ENCODE measurements around the gene RAMP1.
"Not testable (repeated sequence)": the region's sequence is repeated elsewhere in the genome, so short reads cannot be mapped to it uniquely, and the experiment has no call there.

Gene RAMP1

GRCh38 chr2:237841051-237841450, 18.4 kb upstream of the RAMP1 start:
- Mint-ChIP-seq H3K27me3 (ENCODE audit: low read depth) (peaks cover 4% of the 10 kb centered on the region), H3K4me1 (no peaks in the 10 kb centered on the region), H3K27ac (no peak overlapping the region), H3K36me3 (ENCODE audit: low read depth) (no peaks in the 10 kb centered on the region), H3K9me3 (peaks cover 16% of the 10 kb centered on the region), H3K4me3 (no peak overlapping the region)
- TF ChIP-seq CTCF (IDR thresholded peaks at IDR 0.05; ENCODE audit: unreplicated experiment in 3 of 3), result no peak

- not testable (repeated sequence) for H3K27me3 Mint-ChIP-seq (ENCODE audit: low read depth)
Measured at GRCh38 chr2:237848940-237849339, 10.5 kb upstream of the RAMP1 start.

GRCh38 chr2:237854295-237854694, 5.1 kb upstream of the RAMP1 start:
- Mint-ChIP-seq H3K36me3 (ENCODE audit: low read depth) (no peaks in the 10 kb centered on the region), H3K27ac (no peak overlapping the region), H3K9me3 (no peaks in the 10 kb centered on the region), H3K4me3 (no peak overlapping the region), H3K4me1 (peaks cover 13% of the 10 kb centered on the region), H3K27me3 (ENCODE audit: low read depth) (peaks cover 32% of the 10 kb centered on the region)
- TF ChIP-seq CTCF (IDR thresholded peaks at IDR 0.05; ENCODE audit: unreplicated experiment in 3 of 3), result no peak

More at GRCh38 chr2:237848940-237849339, 10.5 kb upstream of the RAMP1 start:
- peaks cover 23% of the 10 kb centered on the region for H3K9me3 Mint-ChIP-seq
- H3K36me3 Mint-ChIP-seq (ENCODE audit: low read depth); H3K4me3 Mint-ChIP-seq; H3K4me1 Mint-ChIP-seq; H3K27ac Mint-ChIP-seq: not testable (repeated sequence)

- TF ChIP-seq CTCF (IDR thresholded peaks at IDR 0.05; ENCODE audit: unreplicated experiment in 3 of 3), result no peak
- Mint-ChIP-seq H3K4me1 (peaks cover 20% of the 10 kb centered on the region), H3K4me3 (no peak overlapping the region), H3K36me3 (ENCODE audit: low read depth) (no peaks in the 10 kb centered on the region), H3K27me3 (ENCODE audit: low read depth) (peaks cover 61% of the 10 kb centered on the region), H3K9me3 (no peaks in the 10 kb centered on the region), H3K27ac (no peak overlapping the region)
Measured at GRCh38 chr2:237857791-237858190, 1.6 kb upstream of the RAMP1 start.

GRCh38 chr2:237858294-237859081, 935 bp upstream of the RAMP1 start:
- peak overlapping the region; percentile 81 to 90 (median 83) for H3K4me3 Mint-ChIP-seq
- peaks cover 20% of the 10 kb centered on the region for H3K4me1 Mint-ChIP-seq
- TF ChIP-seq CTCF (IDR thresholded peaks at IDR 0.05; ENCODE audit: unreplicated experiment in 3 of 3), result peak; percentile 71 to 85 (median 84)
- peaks cover 61% of the 10 kb centered on the region for H3K27me3 Mint-ChIP-seq (ENCODE audit: low read depth)
- no peaks in the 10 kb centered on the region for H3K36me3 Mint-ChIP-seq (ENCODE audit: low read depth)
- no peaks in the 10 kb centered on the region for H3K9me3 Mint-ChIP-seq
- H3K27ac Mint-ChIP-seq, result peak overlapping the region in 2 of 3 experiments; percentile 72

DNA sequence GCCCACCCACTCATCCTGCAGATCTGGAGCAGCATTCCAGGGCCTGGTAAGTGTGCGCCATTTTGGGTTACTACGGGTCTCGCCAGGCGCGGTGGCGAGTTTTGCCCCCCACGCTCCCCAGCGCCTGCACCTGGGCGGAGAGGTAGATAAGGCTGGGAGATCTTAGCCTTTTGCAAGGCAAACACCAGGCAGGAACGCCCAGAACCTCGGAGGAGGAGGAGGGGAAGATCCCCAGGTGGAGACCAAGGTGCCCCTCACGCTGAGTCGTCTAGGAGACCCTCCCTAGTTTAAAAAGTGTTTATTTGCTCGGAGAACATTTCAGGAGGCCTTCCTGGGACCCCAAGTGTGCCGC, 365 bp upstream of the RAMP1 start:
- H3K36me3 Mint-ChIP-seq (ENCODE audit: low read depth), result no peaks in the 10 kb centered on the region
- H3K9me3 Mint-ChIP-seq, result no peaks in the 10 kb centered on the region
- peaks cover 61% of the 10 kb centered on the region for H3K27me3 Mint-ChIP-seq (ENCODE audit: low read depth)
- peaks cover 20% of the 10 kb centered on the region for H3K4me1 Mint-ChIP-seq
- peak overlapping the region in 1 of 3 experiments; percentile 72 for H3K27ac Mint-ChIP-seq
- no peak for TF ChIP-seq CTCF (IDR thresholded peaks at IDR 0.05; ENCODE audit: unreplicated experiment in 3 of 3)
- peak overlapping the region; percentile 81 to 90 (median 83) for H3K4me3 Mint-ChIP-seq

Measured in nephron (organoid).